ENCODE measurements around the gene KRT34. TPM values are rescaled to one million over a fixed set of nuclear protein-coding genes. Genes with fewer than 3 reads are reported as not detected.
A peak's percentile ranks its signal among the peaks of the same experiment; 100 is the strongest.

KRT34 gene
- polyA plus RNA-seq, 3 donors = not detected

DNA sequence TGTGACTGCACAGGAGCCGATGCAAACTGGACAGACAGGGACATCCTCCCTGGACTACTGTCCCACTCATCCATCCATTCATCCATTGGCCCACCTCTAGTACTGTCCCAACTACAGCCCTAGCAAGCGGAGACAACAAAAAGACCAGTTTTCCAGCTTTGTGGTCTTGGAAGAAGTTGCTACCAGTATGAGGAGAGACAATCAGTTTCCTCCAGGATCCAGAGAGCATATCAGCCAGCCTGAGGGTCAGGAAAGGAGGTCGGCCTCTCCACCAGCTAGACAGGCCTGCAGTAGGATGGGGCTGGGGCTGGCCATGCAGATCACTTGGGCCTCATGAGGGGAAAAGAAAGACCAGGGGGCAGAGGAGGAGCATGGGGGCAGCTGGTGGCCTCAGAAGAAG is 48.3 kb downstream of the KRT34 start:
- H3K9ac ChIP-seq (ENCODE audit: insufficient read depth, low read length, poor library complexity, severe bottlenecking) = no peak overlapping the region
- H3K4me3 Mint-ChIP-seq = no peak overlapping the region
- peaks cover 0 to 2% (median 0%) of the 10 kb centered on the region in 7 donors for H3K9me3 Mint-ChIP-seq
- no peaks in the 10 kb centered on the region for H4K20me1 ChIP-seq (ENCODE audit: insufficient read depth, low read length)
- no peaks in the 10 kb centered on the region for H3K9me3 ChIP-seq (replicated peaks in 1 of 2; ENCODE audit: control insufficient read depth in 1 of 2, insufficient read depth in 1 of 2, low read length in 2 of 2)
- no peak overlapping the region for H2AFZ ChIP-seq (ENCODE audit: insufficient read depth, low read depth, low read length, poor library complexity, severe bottlenecking)
- H3K27me3 ChIP-seq (ENCODE audit: control insufficient read depth in 2 of 2, insufficient read depth in 2 of 2, low read length in 2 of 2) = no peaks in the 10 kb centered on the region
- H3K4me1 Mint-ChIP-seq = peaks cover 9% of the 10 kb centered on the region
- no peaks in the 10 kb centered on the region for H3K79me2 ChIP-seq (ENCODE audit: insufficient read depth, low read length)
- intact Hi-C loops (cut with micrococcal nuclease) = no loop called here
- H3K36me3 Mint-ChIP-seq = no peaks in the 10 kb centered on the region
- H3K27ac ChIP-seq (ENCODE audit: low read depth in 1 of 2, low read length in 2 of 2) = no peak overlapping the region
- 82% methylated on average over 2 of the region's 3 CpGs for WGBS (ENCODE audit: insufficient coverage)
- H3K36me3 ChIP-seq (replicated peaks in 1 of 2; ENCODE audit: control insufficient read depth in 1 of 2, insufficient read depth in 2 of 2, low read length in 2 of 2) = no peaks in the 10 kb centered on the region
- H3K4me2 ChIP-seq (replicated peaks; ENCODE audit: extremely low read depth, low read length, poor library complexity, severe bottlenecking) = no peak overlapping the region
- peak overlapping the region in 1 of 7 donors; percentile 70 for H3K27ac Mint-ChIP-seq
- H3K4me3 ChIP-seq (replicated peaks in 1 of 3; ENCODE audit: low read depth in 2 of 3, low read length in 3 of 3) = no peak overlapping the region
- peaks cover 3 to 14% of the 10 kb centered on the region in 2 donors for H3K4me1 ChIP-seq (ENCODE audit: control insufficient read depth in 1 of 2, insufficient read depth in 2 of 2, low read length in 2 of 2)
- peaks cover 2 to 7% (median 3%) of the 10 kb centered on the region in 3 donors for H3K27me3 Mint-ChIP-seq (ENCODE audit: low read depth in 3 of 3)
- TF ChIP-seq CTCF (IDR thresholded peaks at IDR 0.05) = no peak
- DNase-seq = no peak

GRCh38 chr17:41333098-41333497 is 49.0 kb downstream of the KRT34 start:
- Histone ChIP-seq H3K4me1 (ENCODE audit: control insufficient read depth in 1 of 2, insufficient read depth in 2 of 2, low read length in 2 of 2) (peaks cover 0 to 7% of the 10 kb centered on the region in 2 donors), H3K4me3 (replicated peaks in 1 of 3; ENCODE audit: low read depth in 2 of 3, low read length in 3 of 3) (no peak overlapping the region), H3K27me3 (ENCODE audit: control insufficient read depth in 2 of 2, insufficient read depth in 2 of 2, low read length in 2 of 2) (no peaks in the 10 kb centered on the region), H4K20me1 (ENCODE audit: insufficient read depth, low read length) (no peaks in the 10 kb centered on the region), H3K79me2 (ENCODE audit: insufficient read depth, low read length) (no peaks in the 10 kb centered on the region), H3K36me3 (replicated peaks in 1 of 2; ENCODE audit: control insufficient read depth in 1 of 2, insufficient read depth in 2 of 2, low read length in 2 of 2) (no peaks in the 10 kb centered on the region), H3K27ac (ENCODE audit: low read depth in 1 of 2, low read length in 2 of 2) (no peak overlapping the region), H3K9ac (ENCODE audit: insufficient read depth, low read length, poor library complexity, severe bottlenecking) (no peak overlapping the region), H3K9me3 (replicated peaks in 1 of 2; ENCODE audit: control insufficient read depth in 1 of 2, insufficient read depth in 1 of 2, low read length in 2 of 2) (no peaks in the 10 kb centered on the region), H3K4me2 (replicated peaks; ENCODE audit: extremely low read depth, low read length, poor library complexity, severe bottlenecking) (no peak overlapping the region), H2AFZ (ENCODE audit: insufficient read depth, low read depth, low read length, poor library complexity, severe bottlenecking) (no peak overlapping the region)
- Mint-ChIP-seq H3K4me3 (no peak overlapping the region), H3K36me3 (no peaks in the 10 kb centered on the region), H3K9me3 (peaks cover 0 to 2% (median 0%) of the 10 kb centered on the region in 7 donors), H3K27me3 (ENCODE audit: low read depth in 3 of 3) (peaks cover 2 to 7% (median 4%) of the 10 kb centered on the region in 3 donors), H3K27ac (no peak overlapping the region), H3K4me1 (peaks cover 6% of the 10 kb centered on the region)
- no peak for TF ChIP-seq CTCF (IDR thresholded peaks at IDR 0.05)
- WGBS (ENCODE audit: insufficient coverage) = 98% methylated on average over 5 of the region's 5 CpGs
- no peak for DNase-seq
- intact Hi-C loops (cut with micrococcal nuclease) = no loop called here

Measured in CD14-positive monocyte (primary cell).